ENCODE data around the gene TTC28.
A peak's percentile ranks its signal among the peaks of the same experiment; 100 is the strongest.

TTC28 gene

DNA sequence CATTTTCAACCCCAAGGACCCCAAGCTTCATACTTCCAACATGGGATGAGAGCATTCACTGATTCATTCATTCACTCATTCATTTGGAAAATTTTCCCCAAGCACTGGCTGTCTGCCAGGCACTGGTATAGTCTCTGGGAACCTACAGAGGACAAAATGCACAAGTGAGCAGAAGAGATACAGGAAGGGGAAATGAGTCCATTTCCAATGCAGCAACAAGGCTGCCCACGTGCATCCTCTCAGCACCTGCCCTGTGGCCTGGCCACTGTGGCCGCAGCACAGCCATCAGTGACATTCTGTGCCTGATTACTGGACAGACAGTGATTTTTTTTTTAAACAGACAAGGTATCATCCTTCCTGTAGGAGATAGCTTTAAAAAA, 664.6 kb downstream of the TTC28 start:
- DNase-seq = no peak

DNA sequence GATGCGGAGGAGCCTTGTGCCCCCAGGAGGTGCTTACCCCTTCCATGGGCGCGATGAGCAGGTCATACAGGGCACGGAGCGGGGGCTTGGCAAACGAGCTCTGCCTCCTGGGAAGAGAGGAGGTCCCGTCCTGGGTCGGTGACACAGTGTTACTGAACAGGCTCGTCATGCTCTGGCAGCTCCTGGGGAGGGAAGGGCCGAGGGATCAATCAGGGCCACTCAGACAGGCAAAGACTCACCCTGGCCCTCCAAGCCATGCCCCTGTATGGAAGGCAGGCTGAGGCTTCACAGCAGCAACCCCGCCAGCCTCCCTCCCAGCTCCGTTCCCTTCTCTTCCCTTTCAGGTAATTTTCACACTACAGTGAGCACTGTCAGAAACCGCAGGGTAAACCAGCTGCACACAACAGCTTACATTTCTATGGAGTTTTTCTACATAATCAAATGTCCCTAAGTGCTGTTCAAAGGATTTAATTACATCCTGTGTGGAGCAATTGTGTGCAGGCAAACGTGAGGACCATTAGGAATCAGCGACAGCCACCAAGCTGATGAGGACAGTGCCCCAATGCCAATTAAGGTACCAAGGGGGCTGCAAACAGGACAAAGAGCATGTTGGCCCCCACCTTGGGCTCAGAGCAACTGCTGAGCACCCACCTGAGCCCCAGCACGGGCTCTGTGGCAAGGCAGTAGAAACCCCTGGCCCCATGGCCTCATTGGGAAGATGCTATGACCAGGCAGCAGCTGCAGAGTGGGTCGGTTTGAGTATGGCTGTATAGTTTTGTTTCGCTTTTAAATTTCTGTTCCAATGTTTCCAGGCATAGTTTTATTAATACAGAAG, 665.2 kb downstream of the TTC28 start:
- no peak for DNase-seq

DNA sequence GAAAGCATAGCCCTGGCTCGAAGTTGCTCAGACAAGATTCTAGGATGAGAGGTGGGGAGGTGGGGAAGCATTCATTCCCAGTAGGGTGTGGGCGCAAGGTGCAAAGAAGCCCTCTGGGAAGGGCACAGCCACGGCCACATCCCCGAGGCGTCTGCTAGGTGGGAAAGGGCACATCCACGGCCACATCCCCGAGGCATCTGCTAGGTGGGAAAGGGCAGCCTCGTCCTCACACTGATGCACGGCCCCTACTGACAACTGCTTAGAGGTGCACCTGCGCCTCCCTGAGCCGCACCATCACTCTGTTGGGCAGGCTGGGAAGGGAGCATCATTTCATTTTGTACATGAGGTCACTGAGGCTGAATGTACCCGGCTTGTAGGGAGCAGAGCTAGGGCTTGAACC, 666.0 kb downstream of the TTC28 start:
- DNase-seq = no peak

DNA sequence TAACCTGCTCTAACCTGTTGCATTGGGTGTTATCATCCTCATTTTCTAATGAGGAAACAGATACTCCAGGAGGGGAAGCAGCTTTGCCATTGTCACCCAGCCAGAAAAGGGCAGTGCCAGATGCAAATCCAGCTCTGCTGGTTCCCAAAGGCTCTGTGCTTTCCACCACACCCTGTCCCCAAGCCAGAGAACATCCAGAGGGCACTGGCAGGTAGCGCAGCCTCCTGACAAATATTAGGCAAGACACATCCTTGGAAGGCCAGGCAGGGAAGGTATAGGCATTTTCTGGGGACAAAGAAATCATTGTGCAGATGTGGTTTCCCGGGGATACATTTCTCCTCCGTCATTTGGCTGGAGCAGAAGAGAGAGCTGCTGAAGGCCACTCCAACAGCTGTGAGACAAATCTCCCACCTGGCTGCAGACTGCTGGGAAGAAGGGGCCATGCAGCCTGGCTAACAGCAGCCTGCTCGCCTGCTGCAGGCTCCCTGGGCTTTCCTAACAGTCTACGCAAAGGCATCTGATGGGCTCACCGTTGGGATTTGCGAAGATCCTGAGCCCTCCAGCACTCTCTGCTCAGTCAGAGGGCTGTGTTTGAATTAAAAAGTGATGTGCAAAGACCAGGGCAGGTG, 666.7 kb downstream of the TTC28 start:
- no peak for DNase-seq

DNA sequence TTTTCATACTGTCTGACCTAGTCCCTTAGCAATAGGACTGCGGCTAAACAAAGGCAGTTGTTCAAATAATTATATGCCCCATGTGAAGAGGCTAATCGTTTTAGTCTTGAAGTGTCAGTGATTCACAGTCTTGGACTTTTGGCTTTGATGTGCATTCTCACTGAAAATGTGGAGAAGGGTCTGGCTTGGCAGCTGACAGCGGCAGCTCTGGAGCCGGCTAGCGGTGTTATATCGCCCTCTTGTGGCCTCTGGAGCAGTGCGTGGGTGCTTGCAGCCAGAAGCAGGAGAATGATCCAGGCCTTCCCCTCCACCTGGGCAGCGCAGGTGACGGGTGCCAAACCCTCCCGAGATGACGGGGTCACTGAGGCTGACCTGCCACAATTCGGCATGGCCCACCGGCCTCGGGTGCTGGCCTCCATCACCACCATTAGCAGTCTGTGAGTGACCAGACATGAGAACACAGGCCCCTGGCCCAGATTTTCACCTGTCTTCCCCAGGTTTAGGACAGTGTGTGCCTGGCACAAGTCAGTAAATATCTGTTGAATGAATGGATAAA, 670.3 kb downstream of the TTC28 start:
- DNase-seq = peak; percentile 84

DNA sequence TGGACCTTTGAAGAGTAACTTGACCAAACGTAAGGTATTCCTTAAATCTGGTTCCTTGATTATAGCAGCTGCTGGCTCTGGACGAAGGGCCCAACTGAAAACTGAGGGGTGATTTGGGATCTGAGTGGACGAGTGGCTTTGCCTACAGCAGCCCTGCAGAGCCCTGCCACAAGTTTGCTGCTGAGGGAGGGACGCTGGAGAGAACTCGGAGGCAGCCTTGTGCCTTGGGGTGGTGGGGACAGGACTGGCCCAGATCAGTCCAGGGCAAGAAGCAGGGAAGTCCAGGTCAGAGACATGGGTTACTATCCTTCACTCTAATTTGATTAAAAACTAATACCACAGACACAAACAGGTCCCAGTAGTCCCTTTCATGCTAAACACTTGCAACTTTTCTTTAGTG, 671.0 kb downstream of the TTC28 start:
- DNase-seq = no peak

DNA sequence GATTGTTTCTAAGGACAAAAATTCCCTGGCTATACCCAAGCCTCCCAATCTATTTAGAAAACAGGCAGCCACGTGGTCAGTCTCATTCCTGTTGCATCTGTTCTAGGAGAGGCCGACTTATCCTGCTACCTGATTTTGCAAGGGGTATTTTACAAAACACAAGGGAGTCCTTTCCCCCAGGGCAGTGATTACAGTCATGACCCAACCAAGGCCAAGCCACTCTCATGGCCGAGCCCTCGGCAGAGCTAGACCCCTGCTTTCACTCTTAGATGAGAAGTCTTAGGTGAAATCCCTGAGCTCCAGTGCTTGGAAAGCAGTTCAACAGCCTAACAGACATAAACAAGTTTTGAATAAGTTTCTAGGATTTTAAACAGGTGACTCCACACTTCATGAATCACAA, 671.6 kb downstream of the TTC28 start:
- no peak for DNase-seq

DNA sequence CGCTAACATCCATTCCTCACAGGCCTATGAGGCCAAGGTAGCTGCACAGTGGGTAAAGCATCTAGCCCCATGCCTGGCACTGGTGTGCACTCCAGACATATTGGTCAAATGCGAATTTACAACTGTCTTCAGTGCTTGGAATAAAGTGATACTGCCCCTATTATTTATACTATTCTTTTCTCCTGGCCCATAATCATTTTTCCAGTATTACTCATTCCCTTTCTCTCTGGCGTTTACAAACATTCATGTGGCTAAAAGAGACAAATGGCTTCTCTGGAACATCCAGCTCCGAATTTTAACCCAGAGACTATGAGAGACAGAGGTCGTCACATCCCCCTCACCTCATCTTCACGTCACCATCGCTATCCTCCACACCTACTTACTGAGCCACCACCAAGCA, 673.4 kb downstream of the TTC28 start:
- DNase-seq = no peak

DNA sequence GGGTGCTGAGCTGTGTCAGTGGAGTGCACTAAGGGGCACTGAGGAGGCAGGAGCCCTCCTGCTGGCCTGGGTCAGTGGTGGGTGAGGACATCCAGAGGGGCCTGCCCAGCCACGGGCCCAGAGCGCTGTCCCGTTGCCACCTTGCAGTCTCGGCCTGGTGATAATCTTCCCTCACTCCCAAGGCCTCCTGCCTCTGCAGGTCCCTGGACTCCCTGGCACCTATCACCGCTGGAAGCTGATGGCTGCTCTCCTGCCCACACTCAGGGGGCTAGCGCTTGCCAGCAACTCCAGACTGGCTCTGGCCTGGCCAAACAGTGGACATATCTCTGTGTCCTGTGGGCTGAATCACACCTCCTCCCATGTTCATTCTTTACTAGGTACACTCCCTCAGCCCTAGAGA, 674.1 kb downstream of the TTC28 start:
- DNase-seq = no peak

DNA sequence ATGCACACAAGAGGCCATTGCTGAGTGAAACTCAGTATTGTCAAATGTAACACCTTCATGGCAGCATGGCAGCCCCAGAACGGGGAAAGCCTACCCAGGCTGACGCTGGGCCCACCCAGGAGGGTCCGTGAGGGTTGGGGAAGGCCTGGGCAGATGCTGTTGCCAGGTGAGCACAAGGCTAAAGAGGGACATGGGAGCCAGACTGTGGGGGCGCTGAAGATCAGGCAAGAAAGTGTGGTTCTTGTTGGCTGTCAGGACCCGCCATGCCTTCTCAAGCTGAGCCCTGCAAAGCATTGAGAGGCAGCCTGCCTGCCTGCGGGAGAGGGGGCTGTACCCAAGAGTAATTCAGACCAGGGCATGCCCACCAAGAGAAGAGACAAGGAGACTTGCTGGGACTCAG, 675.6 kb downstream of the TTC28 start:
- DNase-seq = no peak

DNA sequence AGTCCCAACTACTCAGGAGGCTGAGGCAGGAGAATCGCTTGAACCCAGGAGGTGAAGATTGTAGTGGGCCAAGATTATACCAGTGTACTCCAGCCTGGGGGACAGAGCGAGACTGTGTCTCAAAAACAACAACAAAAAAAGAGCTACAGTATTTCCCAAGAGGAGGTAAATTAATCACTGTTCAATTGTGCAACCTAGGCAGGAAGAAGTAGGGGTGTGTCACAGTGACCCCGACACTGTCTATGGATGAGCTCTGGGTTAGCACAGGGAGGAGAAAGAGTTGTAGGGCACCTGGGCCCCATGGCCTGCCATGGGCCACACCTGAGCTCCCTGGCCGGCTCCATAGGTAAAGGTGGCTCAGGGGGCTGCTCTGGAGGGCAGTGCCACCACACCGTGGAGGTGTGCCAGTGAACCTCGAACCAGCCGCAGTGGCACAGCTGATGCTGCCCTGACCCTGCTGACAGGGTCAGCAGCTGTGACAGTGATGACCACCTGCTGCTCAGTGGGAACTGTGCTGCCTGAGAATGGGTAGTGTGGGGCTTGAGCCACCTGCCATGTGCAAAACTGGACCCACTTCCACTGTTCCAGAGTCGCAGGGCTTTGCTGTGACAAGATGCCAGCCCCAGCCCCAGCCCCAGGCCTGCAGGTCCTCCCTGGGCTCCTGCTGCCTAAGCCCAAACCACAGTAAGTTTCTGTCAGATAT, 676.6 kb downstream of the TTC28 start:
- no peak for DNase-seq

DNA sequence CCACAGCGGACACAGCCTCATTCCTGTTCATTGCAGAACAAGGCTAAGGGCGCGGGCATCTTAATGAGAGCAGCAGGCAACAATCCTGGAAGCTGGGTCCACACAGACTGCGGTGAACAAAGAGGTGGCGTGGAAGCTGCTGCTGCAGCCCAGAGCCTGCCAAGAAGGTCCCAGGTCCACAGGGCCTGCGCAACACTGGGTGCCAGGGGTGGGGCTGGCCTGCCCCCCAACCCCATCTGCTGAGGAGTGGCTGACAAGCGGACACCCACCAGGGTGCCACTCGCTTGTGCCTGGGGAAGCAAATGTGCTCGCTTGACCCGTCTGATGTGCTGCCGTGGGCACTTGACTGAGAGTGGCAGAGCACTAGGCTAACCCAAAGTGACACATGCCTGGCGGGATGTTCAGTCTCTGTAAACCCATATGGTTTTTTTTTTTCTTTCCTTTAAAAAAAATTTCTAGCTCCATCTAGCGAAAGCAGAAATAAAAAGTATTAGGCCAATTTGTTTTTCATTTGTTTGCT, 677.4 kb downstream of the TTC28 start:
- DNase-seq = no peak

DNA sequence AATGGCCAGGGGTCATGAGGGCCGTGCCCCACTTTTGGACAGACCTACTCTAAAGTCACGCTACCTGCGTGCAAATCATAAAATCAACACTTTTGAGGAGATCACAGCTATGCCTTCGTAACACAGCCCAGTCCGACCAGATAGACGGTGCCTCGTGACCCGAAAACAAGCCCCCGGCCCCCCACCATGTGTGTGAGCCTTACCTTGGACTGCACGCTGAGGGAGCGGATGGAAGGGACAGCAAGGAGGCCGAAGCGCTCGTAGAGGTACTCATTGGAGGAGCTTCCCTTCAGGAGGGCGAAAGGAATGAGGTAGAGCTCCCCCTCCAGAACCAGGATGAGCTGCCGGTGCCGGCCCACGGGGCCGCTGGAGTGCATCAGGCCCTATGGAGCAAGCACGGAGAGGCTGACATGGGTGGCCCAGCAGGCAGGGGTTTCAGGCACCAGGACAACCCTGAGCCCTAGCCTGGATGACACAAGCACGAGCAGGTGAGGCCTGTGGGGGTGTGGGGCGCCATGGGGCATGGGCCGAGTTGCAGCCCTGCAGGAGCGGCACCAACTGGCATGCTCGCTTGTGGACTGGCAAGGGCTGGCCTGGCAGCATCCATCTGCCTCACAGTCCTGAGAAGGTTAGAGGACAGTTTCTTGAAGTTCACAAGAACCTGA, 678.3 kb downstream of the TTC28 start:
- DNase-seq = no peak

DNA sequence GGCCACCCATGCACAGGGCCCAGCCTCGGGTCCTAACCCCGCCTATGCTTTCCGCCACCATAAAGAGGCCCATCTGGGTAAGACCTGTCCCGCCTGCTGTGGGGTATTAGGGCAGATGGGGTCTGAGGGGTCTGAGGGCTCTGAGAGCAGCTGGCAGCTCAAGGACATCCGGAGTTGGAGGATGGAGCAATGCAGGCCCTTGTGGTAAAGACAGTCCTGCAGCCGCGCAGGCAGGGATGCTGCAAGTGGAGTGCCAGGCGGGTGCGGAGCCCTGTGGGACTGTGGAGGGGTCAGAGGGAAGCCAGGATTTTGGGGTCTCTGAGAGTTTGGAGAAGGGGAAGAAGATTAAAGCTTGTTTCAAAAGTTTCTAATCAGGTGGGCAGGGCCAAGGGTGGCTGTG, 679.3 kb downstream of the TTC28 start:
- DNase-seq = no peak

DNA sequence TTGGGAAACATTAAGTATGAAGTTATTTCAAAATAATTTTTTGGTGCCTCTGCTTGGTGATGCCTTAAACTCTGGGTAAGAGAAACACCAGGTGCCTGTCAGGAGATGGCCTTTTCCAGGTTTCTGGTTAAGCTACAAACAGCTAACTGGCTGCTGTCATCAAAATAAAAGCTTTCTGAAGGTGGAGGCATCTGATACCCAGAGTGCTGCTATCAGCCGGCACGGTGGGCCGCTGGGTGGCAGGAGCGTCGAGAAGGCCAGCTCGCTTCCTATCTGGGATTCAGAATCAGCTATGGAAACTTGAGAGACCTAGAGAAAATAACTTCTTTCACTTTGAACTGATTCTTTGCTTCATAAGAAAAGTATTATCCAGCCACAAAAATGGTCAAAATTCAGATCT, 679.8 kb downstream of the TTC28 start:
- no peak for DNase-seq

DNA sequence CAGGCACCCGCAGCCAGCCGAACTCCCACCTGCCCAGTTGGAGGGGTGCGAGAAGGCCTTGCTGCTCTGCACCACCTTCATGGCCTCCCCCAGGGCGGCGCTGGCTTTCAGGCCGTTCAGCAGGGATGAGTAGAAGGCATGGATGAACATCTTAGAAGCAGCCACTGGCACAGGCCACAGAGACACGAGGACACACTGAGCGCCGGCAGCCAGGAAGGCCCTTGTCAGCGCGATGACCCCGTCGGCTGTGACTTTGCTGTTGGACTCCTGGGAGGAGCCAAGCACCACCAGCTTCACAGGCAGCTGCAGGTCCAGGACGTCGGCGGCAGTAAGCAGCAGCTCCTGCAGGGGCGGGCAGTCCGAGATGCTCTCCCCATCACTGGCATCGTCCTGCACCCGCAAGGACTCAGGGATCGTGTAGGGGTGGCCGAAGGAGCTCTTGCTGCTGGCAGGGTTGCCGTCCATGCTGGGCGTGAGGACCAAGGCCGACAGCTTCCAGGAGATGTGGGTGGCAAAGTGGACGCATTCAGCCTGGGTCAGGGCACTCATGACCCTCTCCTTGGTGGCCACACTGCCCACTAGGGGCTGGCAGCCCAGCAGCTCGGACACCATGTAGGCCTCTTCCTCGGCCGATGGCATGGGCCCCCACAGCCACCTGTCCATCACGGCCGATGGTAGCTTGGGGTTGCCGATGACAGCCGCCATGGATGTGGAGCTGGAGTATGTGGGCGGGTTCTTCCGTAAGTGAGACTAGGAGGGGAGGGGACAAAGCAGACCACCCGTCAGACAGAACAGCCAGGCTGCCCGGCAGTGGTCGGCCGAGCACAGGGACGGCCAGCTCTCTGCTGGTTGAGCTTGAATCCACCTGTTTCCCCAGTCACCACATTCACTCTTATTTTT, 680.9 kb downstream of the TTC28 start:
- no peak for DNase-seq

DNA sequence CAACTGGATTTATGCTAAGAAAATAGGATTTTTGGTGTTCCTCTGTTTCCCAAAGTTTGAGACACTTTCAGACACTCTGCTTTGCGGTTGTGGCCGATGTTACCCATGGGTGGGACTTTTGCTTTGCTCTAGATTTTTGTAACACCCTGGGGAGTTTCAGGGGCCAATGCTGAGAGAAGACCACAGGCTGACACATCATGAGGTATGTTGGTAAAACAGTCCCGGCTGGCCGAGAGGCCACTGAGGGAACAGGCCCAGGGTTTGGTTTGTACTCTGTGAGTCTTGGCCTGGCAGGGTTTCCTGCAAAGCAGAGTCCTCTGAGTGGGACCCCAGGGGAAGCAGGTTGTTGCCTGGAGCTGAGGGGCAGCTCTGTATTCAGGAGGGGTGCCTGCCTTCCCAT, 682.1 kb downstream of the TTC28 start:
- no peak for DNase-seq

DNA sequence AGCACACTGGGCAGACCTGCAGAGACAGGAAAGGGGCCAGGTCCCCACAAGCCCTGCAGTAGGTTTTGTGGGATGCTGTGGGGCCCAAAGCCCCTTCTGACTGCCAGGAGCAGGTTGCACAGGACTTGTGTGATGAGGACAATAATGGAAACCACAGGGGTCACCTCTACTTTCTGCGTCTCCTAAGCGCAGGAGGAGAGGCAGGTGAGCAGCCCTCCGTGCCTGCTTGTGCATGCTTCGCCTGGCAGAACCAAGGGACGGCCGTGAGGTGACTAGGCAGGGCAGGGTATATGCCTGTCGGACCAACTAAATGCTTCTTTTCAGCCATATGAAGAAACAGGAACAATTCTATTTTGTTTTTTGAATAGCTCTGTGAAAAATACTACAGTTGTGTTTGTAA, 682.7 kb downstream of the TTC28 start:
- no peak for DNase-seq

DNA sequence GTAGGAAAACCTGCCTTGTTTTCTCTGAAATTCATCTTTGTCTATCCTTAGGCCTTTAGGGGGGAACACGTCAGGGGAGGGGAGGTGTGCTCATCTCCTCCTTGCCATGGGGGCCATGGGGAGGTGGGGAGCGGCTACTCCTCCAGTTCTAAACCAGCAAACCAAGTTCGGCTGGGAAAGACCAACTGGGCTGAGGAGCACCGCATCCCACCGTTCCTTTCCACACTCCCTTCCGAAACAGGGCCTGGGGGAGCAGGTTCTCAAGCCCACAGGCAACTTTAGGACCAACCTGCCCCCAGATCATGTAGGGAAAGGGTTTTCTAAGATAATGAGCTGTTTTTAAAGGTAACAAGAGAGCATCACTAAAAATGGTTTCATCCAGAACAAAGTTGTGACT, 683.1 kb downstream of the TTC28 start:
- no peak for DNase-seq

DNA sequence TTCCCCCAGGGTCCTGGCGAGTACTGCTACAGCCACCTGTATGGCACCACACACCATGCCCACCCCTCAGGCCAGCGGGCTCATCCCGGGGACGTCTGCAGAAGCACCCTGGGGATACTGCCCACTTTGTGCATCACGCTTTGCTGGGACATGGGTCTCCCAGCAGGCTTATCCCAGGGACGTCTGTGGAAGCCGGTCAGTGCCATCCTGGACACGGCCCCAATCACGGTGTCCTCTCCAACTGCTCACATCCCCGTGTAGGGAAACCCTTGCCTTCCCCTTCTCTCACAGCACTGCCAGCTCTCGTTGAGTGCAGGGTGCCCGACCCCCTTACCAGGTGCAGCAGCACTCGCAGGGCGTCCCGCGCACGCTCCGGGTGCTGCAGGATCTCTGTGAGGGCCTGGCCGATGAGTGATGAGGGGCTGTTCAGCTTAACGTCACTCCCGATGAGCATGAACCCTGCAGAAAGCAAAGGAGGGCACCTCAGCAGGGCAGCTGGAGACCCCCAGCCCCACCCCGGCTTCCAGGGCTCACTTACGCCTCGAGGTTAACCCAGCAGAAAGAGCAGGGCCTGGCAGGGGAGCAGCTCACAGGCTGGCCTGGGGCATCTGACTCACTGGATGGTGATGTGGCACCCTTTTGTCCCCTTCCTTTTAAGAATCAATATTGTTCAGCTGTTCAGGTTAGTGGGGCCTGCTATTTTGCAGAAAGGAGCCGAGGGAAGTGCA, 683.7 kb downstream of the TTC28 start:
- DNase-seq = no peak
